H9 (cell line): ENCODE results near the gene CLDN34. TPM values are rescaled to one million over a fixed set of nuclear protein-coding genes. Genes with fewer than 3 reads are reported as not detected.

Experiments
- DNase-seq: peaks from one replicate; pipeline ENCODE4 v3.0.0-alpha.2; 2017
- H2AFZ ChIP-seq: one replicate; pipeline ENCODE4 v1.6.1; 2013; ENCODE audit warnings: mild to moderate bottlenecking, low read length, control low read depth, moderate library complexity
- H2AK5ac ChIP-seq: 2 replicates; pipeline ENCODE4 v1.6.1; 2013; ENCODE audit warnings: low read length, control low read depth, mixed read lengths; ENCODE audit not compliant: insufficient read length
- H2BK120ac ChIP-seq: one replicate; pipeline ENCODE4 v1.6.1; 2013; ENCODE audit warnings: low read depth, mild to moderate bottlenecking, low read length, control low read depth, inconsistent platforms; ENCODE audit not compliant: poor library complexity, severe bottlenecking
- H2BK12ac ChIP-seq: 2 replicates; pipeline ENCODE4 v1.6.1; 2013; ENCODE audit warnings: low read length, control low read depth, mixed read lengths, low read depth; ENCODE audit not compliant: insufficient read length
- H2BK15ac ChIP-seq: 2 replicates; pipeline ENCODE4 v1.6.1; 2013; ENCODE audit warnings: low read depth, low read length, control low read depth
- H2BK20ac ChIP-seq: one replicate; pipeline ENCODE4 v1.6.1; 2013; ENCODE audit warnings: low read depth, mild to moderate bottlenecking, low read length, control low read depth, inconsistent platforms; ENCODE audit not compliant: poor library complexity, severe bottlenecking
- H2BK5ac ChIP-seq: 2 replicates; pipeline ENCODE4 v1.6.1; 2013; ENCODE audit warnings: low read length, control low read depth, mixed read lengths; ENCODE audit not compliant: insufficient read length
- H3K14ac ChIP-seq: 2 replicates; pipeline ENCODE4 v1.6.1; 2013; ENCODE audit warnings: low read length, control low read depth; ENCODE audit not compliant: insufficient read depth
- H3K18ac ChIP-seq: 2 replicates; pipeline ENCODE4 v1.6.1; 2013; ENCODE audit warnings: low read depth, mild to moderate bottlenecking, mixed read lengths, low read length, control low read depth; ENCODE audit not compliant: insufficient read length
- H3K23ac ChIP-seq: 2 replicates; pipeline ENCODE4 v1.6.1; 2013; ENCODE audit warnings: low read length, control low read depth, mixed read lengths, low read depth; ENCODE audit not compliant: insufficient read length
- H3K23me2 ChIP-seq: 2 replicates; pipeline ENCODE4 v1.6.1; 2013; ENCODE audit warnings: low read depth, mild to moderate bottlenecking, mixed read lengths, low read length, control low read depth; ENCODE audit not compliant: insufficient read length, poor library complexity, severe bottlenecking
- H3K27ac ChIP-seq: 2 replicates; pipeline ENCODE4 v1.5.1; 2013; ENCODE audit warnings: low read length, control low read depth, mixed read lengths, low read depth; ENCODE audit not compliant: insufficient read length
- H3K27me3 ChIP-seq: 2 replicates; pipeline ENCODE4 v1.6.1; 2013; ENCODE audit warnings: low read length, control low read depth, inconsistent platforms; ENCODE audit not compliant: insufficient read depth
- H3K4ac ChIP-seq: 2 replicates; pipeline ENCODE4 v1.6.1; 2013; ENCODE audit warnings: low read depth, mild to moderate bottlenecking, control low read depth, inconsistent platforms, low read length, moderate library complexity
- H3K4me1 ChIP-seq: 2 replicates; pipeline ENCODE4 v1.6.1; 2013; ENCODE audit warnings: low read length, control low read depth, inconsistent platforms; ENCODE audit not compliant: insufficient read depth
- H3K4me2 ChIP-seq: 2 replicates; pipeline ENCODE4 v1.6.1; 2013; ENCODE audit warnings: low read length, control low read depth, mixed read lengths; ENCODE audit not compliant: insufficient read length, insufficient read depth
- H3K56ac ChIP-seq: 2 replicates; pipeline ENCODE4 v1.6.1; 2013; ENCODE audit warnings: low read depth, mild to moderate bottlenecking, mixed read lengths, low read length, control low read depth; ENCODE audit not compliant: insufficient read length
- H3K79me1 ChIP-seq: 2 replicates; pipeline ENCODE4 v1.6.1; 2013; ENCODE audit warnings: low read depth, mild to moderate bottlenecking, moderate library complexity, low read length, control low read depth, inconsistent platforms; ENCODE audit not compliant: insufficient read depth, poor library complexity, severe bottlenecking
- H3K79me2 ChIP-seq: 2 replicates; pipeline ENCODE4 v1.6.1; 2013; ENCODE audit warnings: low read length, control low read depth, inconsistent platforms; ENCODE audit not compliant: insufficient read depth
- H3K9ac ChIP-seq: 2 replicates; pipeline ENCODE4 v1.6.1; 2013; ENCODE audit warnings: low read length, control low read depth, mixed read lengths; ENCODE audit not compliant: insufficient read length; ENCODE audit errors: extremely low read depth
- H3K9me3 ChIP-seq: one replicate; pipeline ENCODE4 v1.6.1; 2013; ENCODE audit warnings: low read depth, low read length, inconsistent platforms; ENCODE audit not compliant: control insufficient read depth
- H3T11ph ChIP-seq: one replicate; pipeline ENCODE4 v1.6.1; 2013; ENCODE audit warnings: mild to moderate bottlenecking, low read length, control low read depth, inconsistent platforms
- H4K20me1 ChIP-seq: one replicate; pipeline ENCODE4 v1.6.1; 2013; ENCODE audit not compliant: control insufficient read depth, insufficient read length, insufficient read depth
- H4K5ac ChIP-seq: 2 replicates; pipeline ENCODE4 v1.6.1; 2013; ENCODE audit warnings: low read depth, mild to moderate bottlenecking, mixed read lengths, low read length, control low read depth; ENCODE audit not compliant: insufficient read length
- H4K8ac ChIP-seq: replicated peaks from 2 replicates; pipeline ENCODE4 v1.6.1; 2013; ENCODE audit warnings: low read length, control low read depth, mixed read lengths, low read depth; ENCODE audit not compliant: insufficient read length
- H4K91ac ChIP-seq: 2 replicates; pipeline ENCODE4 v1.6.1; 2013; ENCODE audit warnings: low read depth, mild to moderate bottlenecking, moderate library complexity, mixed read lengths, low read length, control low read depth; ENCODE audit not compliant: insufficient read length
- H3K27ac Mint-ChIP-seq, 3 experiments: 2 replicates in 2 of 3; 3 replicates in 1 of 3; pipeline ENCODE4 v1.8.0; 2020 to 2021; ENCODE audit warnings: mixed read lengths in 3 of 3, mild to moderate bottlenecking in 1 of 3, moderate library complexity in 1 of 3
- H3K27me3 Mint-ChIP-seq: 2 replicates; pipeline ENCODE4 v1.8.0; 2021; ENCODE audit warnings: low read depth, mild to moderate bottlenecking, moderate library complexity, mixed read lengths
- H3K36me3 Mint-ChIP-seq, 3 experiments: 2 replicates in 2 of 3; 3 replicates in 1 of 3; pipeline ENCODE4 v1.8.0; 2020 to 2021; ENCODE audit warnings: low read depth in 3 of 3, mixed read lengths in 3 of 3; ENCODE audit not compliant: insufficient read depth in 1 of 3
- H3K4me1 Mint-ChIP-seq, 2 experiments: 2 replicates each; pipeline ENCODE4 v1.8.0; 2020; ENCODE audit warnings: mixed read lengths in 2 of 2
- H3K4me3 Mint-ChIP-seq, 2 experiments: 2 replicates in 1 of 2; 3 replicates in 1 of 2; pipeline ENCODE4 v1.8.0; 2020 to 2021; ENCODE audit warnings: mild to moderate bottlenecking in 2 of 2, mixed read lengths in 2 of 2, moderate library complexity in 1 of 2
- H3K9me3 Mint-ChIP-seq, 2 experiments: 2 replicates in 1 of 2; 3 replicates in 1 of 2; pipeline ENCODE4 v1.8.0; 2020; ENCODE audit warnings: mild to moderate bottlenecking in 2 of 2, mixed read lengths in 2 of 2, moderate library complexity in 1 of 2
- WGBS: extraction: QIAGEN DNeasy Blood & Tissue Kit; methylation state at CpG from one replicate; pipeline ENCODE4 v1.1.7; 2013; ENCODE audit warnings: missing lambda C conversion rate, low lambda C conversion rate, mixed read lengths; ENCODE audit not compliant: insufficient read length; ENCODE audit errors: extremely low coverage; 5-methylcytosine and 5-hydroxymethylcytosine counted together
- total RNA-seq: library from RNA; stranded (reverse); gene quantifications from 2 replicates; pipeline ENCODE4 v1.2.1, GENCODE V29; 2021
- TF ChIP-seq, protein P1 (sequence below): fragments of 200-600 bp; sonication (generic); conservative IDR thresholded peaks from 3 replicates; pipeline ENCODE4 v1.8.0; 2021; ENCODE audit warnings: antibody characterized with exemption, mild to moderate bottlenecking

CLDN34 gene
- total RNA-seq, 1 experiment from 2014 or later: 0.39 TPM

- Mint-ChIP-seq H3K4me1 (0 out of 4 replicates have a peak, but pooled peaks cover 0 to 3% of the 10 kb centered on the region in 2 experiments), H3K27me3 (no peaks in the 10 kb centered on the region), H3K4me3 (no peak overlapping the region), H3K36me3 (peaks cover 4 to 24% (median 24%) of the 10 kb centered on the region in 3 experiments; a peak in 6 of 7 replicates), H3K27ac (no peak overlapping the region), H3K9me3 (peaks cover 53 to 55% of the 10 kb centered on the region in 2 experiments)
- H3K4me1 ChIP-seq: no peaks in the 10 kb centered on the region
- no peaks in the 10 kb centered on the region for H4K20me1 ChIP-seq
- no peak overlapping the region for H3T11ph ChIP-seq
- H2BK15ac ChIP-seq: no peak overlapping the region
- H3K18ac ChIP-seq: no peak overlapping the region
- H4K8ac ChIP-seq: no peak overlapping the region
- H2AFZ ChIP-seq: no peak overlapping the region
- H3K27ac ChIP-seq: no peak overlapping the region
- no peak overlapping the region for H2AK5ac ChIP-seq
- no peaks in the 10 kb centered on the region for H3K9me3 ChIP-seq
- no peak overlapping the region for H3K4me2 ChIP-seq
- no peak overlapping the region for H3K23ac ChIP-seq
- H3K23me2 ChIP-seq: no peaks in the 10 kb centered on the region
- no peak overlapping the region for H2BK5ac ChIP-seq
- H2BK20ac ChIP-seq: no peak overlapping the region
- H3K79me2 ChIP-seq: no peaks in the 10 kb centered on the region
- H2BK12ac ChIP-seq: no peak overlapping the region
- no peak overlapping the region for H3K14ac ChIP-seq
- H3K56ac ChIP-seq: no peak overlapping the region
- H2BK120ac ChIP-seq: no peak overlapping the region
- no peak overlapping the region for H3K9ac ChIP-seq
- H4K5ac ChIP-seq: no peak overlapping the region
- H4K91ac ChIP-seq: no peak overlapping the region
- H3K4ac ChIP-seq: no peak overlapping the region
- H3K27me3 ChIP-seq: no peaks in the 10 kb centered on the region
- no CpG with 5 or more reads among the region's 28 CpGs for WGBS
- DNase-seq: no peak
- TF ChIP-seq, protein P1, sequence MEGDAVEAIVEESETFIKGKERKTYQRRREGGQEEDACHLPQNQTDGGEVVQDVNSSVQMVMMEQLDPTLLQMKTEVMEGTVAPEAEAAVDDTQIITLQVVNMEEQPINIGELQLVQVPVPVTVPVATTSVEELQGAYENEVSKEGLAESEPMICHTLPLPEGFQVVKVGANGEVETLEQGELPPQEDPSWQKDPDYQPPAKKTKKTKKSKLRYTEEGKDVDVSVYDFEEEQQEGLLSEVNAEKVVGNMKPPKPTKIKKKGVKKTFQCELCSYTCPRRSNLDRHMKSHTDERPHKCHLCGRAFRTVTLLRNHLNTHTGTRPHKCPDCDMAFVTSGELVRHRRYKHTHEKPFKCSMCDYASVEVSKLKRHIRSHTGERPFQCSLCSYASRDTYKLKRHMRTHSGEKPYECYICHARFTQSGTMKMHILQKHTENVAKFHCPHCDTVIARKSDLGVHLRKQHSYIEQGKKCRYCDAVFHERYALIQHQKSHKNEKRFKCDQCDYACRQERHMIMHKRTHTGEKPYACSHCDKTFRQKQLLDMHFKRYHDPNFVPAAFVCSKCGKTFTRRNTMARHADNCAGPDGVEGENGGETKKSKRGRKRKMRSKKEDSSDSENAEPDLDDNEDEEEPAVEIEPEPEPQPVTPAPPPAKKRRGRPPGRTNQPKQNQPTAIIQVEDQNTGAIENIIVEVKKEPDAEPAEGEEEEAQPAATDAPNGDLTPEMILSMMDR: no peak
- H3K79me1 ChIP-seq: no peaks in the 10 kb centered on the region
Observed at GRCh38 chrX:9992061-9992460, 24.9 kb downstream of the CLDN34 start.
